ENCODE data around the gene ABCF3. TPM values are rescaled to one million over a fixed set of nuclear protein-coding genes. Genes with fewer than 3 reads are reported as not detected.

ABCF3 gene
- total and polyA plus RNA-seq, 2 of the 13 experiments (the other 11 are each of a cell fraction or from before 2014, with no cell fraction given): 38.8 to 46.5 TPM

DNA sequence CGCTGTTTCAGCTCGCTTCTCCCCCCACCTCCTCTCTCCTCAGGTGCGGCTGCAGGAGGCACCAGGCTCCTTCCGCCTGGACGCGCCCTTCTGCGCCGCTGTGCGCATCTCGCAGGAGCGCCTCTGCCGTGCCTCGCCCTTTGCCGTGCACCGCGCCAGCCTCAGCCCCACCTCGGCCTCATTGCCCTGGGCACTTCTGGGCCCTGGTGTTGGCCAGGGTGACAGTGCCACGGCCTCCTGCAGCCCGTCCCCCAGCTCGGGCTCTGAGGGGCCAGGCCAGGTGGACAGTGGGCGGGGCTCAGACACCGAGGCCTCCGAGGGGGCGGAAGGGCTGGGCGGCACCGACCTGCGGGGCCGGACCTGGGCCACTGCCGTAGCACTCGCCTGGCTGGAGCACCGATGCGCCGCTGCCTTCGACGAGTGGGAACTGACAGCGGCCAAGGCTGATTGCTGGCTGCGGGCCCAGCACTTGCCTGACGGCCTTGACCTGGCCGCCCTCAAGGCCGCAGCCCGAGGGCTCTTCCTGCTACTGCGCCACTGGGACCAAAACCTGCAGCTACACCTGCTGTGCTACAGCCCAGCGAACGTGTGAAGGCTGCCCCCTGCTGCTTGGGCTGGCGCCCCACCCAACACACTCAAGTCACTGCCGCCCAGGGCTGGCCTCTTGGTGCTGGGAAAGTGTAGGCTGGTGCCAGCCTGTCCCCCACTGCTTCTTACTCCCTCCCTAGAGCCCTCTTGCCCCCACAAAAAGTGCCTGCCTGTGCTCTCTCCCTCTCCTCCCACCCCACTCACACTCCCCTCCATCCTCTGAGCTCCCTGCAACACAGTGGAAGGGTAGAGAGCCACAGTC, 55.7 kb downstream of the ABCF3 start (continued):
- TF ChIP-seq, protein P1, sequence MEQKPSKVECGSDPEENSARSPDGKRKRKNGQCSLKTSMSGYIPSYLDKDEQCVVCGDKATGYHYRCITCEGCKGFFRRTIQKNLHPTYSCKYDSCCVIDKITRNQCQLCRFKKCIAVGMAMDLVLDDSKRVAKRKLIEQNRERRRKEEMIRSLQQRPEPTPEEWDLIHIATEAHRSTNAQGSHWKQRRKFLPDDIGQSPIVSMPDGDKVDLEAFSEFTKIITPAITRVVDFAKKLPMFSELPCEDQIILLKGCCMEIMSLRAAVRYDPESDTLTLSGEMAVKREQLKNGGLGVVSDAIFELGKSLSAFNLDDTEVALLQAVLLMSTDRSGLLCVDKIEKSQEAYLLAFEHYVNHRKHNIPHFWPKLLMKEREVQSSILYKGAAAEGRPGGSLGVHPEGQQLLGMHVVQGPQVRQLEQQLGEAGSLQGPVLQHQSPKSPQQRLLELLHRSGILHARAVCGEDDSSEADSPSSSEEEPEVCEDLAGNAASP (CRISPR knock-in tag; IDR thresholded peaks at IDR 0.05; ENCODE audit: borderline replicate concordance): peak; percentile 96
- no peak for TF ChIP-seq CREM (IDR thresholded peaks at IDR 0.05)
- TF ChIP-seq CREM (CRISPR knock-in tag; IDR thresholded peaks at IDR 0.05): no peak
- TF ChIP-seq ZMYM2 (CRISPR knock-in tag; IDR thresholded peaks at IDR 0.05): peak; percentile 63; the same call in 1 of the 2 replicates
- peak; percentile 69 for TF ChIP-seq YY1 (IDR thresholded peaks at IDR 0.05; ENCODE audit: insufficient read depth, insufficient replicate concordance, low read depth, low read length)
- no peak for TF ChIP-seq ZNF598 (CRISPR knock-in tag; IDR thresholded peaks at IDR 0.05; ENCODE audit: borderline replicate concordance)
- TF ChIP-seq, protein P2, sequence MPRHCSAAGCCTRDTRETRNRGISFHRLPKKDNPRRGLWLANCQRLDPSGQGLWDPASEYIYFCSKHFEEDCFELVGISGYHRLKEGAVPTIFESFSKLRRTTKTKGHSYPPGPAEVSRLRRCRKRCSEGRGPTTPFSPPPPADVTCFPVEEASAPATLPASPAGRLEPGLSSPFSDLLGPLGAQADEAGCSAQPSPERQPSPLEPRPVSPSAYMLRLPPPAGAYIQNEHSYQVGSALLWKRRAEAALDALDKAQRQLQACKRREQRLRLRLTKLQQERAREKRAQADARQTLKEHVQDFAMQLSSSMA (CRISPR knock-in tag; IDR thresholded peaks at IDR 0.05): no peak
- TF ChIP-seq SMAD9 (CRISPR knock-in tag; IDR thresholded peaks at IDR 0.05): no peak
- peak; percentile 98 for TF ChIP-seq WIZ (CRISPR knock-in tag; IDR thresholded peaks at IDR 0.05)
- TF ChIP-seq AHR (CRISPR knock-in tag; IDR thresholded peaks at IDR 0.05): no peak; the same call in 1 of the 2 replicates
- no peak for TF ChIP-seq ZNF781 (CRISPR knock-in tag; IDR thresholded peaks at IDR 0.05; ENCODE audit: borderline replicate concordance, not compliant biosample characterization)
- TF ChIP-seq CHD4 (IDR thresholded peaks at IDR 0.05; ENCODE audit: borderline replicate concordance, low read length): no peak
- no peak for TF ChIP-seq ZNF382 (CRISPR knock-in tag; IDR thresholded peaks at IDR 0.05; ENCODE audit: borderline replicate concordance)
- TF ChIP-seq, protein P3, sequence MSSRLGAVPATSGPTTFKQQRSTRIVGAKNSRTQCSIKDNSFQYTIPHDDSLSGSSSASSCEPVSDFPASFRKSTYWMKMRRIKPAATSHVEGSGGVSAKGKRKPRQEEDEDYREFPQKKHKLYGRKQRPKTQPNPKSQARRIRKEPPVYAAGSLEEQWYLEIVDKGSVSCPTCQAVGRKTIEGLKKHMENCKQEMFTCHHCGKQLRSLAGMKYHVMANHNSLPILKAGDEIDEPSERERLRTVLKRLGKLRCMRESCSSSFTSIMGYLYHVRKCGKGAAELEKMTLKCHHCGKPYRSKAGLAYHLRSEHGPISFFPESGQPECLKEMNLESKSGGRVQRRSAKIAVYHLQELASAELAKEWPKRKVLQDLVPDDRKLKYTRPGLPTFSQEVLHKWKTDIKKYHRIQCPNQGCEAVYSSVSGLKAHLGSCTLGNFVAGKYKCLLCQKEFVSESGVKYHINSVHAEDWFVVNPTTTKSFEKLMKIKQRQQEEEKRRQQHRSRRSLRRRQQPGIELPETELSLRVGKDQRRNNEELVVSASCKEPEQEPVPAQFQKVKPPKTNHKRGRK (CRISPR knock-in tag; IDR thresholded peaks at IDR 0.05): peak; percentile 64; the same call in 1 of the 2 replicates
- TF ChIP-seq RBFOX2 (IDR thresholded peaks at IDR 0.05; ENCODE audit: low read depth, low read length): peak; percentile 88
- TF ChIP-seq DNMT3B (CRISPR knock-in tag; conservative IDR thresholded peaks at IDR 0.05): no peak
- TF ChIP-seq MED13 (CRISPR knock-in tag; IDR thresholded peaks at IDR 0.05): peak; percentile 81; the same call in 1 of the 2 replicates
- TF ChIP-seq, protein P4, sequence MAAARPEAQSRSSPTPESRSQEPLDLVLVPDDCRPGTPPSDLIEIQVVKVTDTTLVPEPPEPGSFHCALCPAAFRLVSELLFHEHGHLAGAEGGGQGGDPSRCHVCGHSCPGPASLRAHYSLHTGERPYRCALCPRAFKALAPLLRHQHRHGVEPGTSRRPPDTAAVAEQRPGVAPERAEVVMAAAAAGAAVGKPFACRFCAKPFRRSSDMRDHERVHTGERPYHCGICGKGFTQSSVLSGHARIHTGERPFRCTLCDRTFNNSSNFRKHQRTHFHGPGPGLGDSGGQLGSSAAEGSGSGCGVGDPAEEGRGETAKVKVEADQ (CRISPR knock-in tag; IDR thresholded peaks at IDR 0.05; ENCODE audit: borderline replicate concordance): peak; percentile 66; the same call in 1 of the 2 replicates
- TF ChIP-seq, protein P5, sequence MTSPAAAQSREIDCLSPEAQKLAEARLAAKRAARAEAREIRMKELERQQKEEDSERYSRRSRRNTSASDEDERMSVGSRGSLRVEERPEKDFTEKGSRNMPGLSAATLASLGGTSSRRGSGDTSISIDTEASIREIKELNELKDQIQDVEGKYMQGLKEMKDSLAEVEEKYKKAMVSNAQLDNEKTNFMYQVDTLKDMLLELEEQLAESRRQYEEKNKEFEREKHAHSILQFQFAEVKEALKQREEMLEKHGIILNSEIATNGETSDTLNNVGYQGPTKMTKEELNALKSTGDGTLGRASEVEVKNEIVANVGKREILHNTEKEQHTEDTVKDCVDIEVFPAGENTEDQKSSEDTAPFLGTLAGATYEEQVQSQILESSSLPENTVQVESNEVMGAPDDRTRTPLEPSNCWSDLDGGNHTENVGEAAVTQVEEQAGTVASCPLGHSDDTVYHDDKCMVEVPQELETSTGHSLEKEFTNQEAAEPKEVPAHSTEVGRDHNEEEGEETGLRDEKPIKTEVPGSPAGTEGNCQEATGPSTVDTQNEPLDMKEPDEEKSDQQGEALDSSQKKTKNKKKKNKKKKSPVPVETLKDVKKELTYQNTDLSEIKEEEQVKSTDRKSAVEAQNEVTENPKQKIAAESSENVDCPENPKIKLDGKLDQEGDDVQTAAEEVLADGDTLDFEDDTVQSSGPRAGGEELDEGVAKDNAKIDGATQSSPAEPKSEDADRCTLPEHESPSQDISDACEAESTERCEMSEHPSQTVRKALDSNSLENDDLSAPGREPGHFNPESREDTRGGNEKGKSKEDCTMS (CRISPR knock-in tag; conservative IDR thresholded peaks at IDR 0.05): no peak
- TF ChIP-seq PHF5A (CRISPR knock-in tag; IDR thresholded peaks at IDR 0.05; ENCODE audit: low read depth, unreplicated experiment): peak; percentile 78
- TF ChIP-seq, protein P6, sequence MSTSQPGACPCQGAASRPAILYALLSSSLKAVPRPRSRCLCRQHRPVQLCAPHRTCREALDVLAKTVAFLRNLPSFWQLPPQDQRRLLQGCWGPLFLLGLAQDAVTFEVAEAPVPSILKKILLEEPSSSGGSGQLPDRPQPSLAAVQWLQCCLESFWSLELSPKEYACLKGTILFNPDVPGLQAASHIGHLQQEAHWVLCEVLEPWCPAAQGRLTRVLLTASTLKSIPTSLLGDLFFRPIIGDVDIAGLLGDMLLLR (CRISPR knock-in tag; IDR thresholded peaks at IDR 0.05): no peak; the same call in 1 of the 2 replicates
- peak; percentile 55; the same call in 1 of the 2 replicates for TF ChIP-seq RFXANK (CRISPR knock-in tag; IDR thresholded peaks at IDR 0.05)

Data from HepG2 (cell line).